GOT3 (cell line): Measurements from ENCODE around the gene ABITRAM.
"Not testable (repeated sequence)": the region's sequence is repeated elsewhere in the genome, so short reads cannot be mapped to it uniquely, and the experiment has no call there.

Experiments used
- DNase-seq: peaks from one replicate; lab custom pipeline; 2025; ENCODE audit warnings: mixed read lengths; lab: John Stamatoyannopoulos, UW

Gene ABITRAM, protein sequence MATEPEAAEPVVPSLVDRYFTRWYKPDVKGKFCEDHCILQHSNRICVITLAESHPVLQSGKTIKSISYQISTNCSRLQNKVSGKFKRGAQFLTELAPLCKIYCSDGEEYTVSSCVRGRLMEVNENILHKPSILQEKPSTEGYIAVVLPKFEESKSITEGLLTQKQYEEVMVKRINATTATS

DNA sequence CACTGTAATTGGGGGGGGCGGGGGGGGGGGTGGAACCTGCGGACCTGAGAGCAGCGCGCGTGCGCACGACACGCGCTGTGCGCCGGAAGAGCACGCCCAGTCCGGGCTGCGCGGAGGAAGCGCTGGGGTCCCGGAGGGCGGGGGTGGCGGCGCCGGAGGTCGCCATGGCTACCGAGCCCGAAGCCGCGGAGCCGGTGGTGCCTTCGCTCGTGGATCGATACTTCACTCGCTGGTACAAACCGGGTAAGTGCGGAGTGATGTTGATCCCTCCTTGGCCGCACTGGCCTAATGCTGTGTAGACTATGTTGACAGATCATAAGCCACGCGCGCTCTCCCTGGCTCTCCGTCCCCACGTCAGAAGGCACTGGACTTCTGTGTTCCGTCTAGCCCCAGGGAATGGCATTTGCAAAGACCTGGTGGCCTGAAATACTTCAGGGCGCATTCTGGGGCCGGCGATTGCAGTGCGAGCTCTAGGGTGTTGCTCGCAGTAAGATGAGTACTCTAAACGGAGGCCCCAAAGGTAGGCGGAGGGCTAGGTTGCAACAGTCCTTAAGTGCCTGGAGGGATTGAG, at the start of gene ABITRAM:
TSS of gene ABITRAM (plus strand) at position 78 of the 571 bp plus-strand sequence. CDS start at position 165, 87 bp downstream.
- peak; percentile 29 for DNase-seq

DNA sequence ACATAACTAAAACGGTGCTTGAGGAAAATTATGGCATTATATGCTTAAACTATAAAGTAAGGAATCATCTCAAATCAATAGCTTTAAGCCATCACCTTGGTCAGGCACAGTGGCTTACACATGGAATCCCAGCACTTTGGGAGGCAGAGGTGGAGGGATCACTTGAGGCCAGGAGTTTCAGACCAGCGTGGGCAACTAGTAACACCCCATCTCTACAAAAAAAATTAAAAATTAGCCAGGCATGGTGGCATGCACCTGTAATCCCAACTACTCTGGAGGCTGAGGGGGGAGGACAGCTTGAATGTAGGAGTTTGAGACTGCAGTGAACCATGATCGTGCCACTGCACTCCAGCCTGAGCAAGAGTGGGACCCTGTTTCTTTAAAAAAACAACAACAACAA, 49.5 kb upstream of the ABITRAM start:
- DNase-seq = no peak

DNA sequence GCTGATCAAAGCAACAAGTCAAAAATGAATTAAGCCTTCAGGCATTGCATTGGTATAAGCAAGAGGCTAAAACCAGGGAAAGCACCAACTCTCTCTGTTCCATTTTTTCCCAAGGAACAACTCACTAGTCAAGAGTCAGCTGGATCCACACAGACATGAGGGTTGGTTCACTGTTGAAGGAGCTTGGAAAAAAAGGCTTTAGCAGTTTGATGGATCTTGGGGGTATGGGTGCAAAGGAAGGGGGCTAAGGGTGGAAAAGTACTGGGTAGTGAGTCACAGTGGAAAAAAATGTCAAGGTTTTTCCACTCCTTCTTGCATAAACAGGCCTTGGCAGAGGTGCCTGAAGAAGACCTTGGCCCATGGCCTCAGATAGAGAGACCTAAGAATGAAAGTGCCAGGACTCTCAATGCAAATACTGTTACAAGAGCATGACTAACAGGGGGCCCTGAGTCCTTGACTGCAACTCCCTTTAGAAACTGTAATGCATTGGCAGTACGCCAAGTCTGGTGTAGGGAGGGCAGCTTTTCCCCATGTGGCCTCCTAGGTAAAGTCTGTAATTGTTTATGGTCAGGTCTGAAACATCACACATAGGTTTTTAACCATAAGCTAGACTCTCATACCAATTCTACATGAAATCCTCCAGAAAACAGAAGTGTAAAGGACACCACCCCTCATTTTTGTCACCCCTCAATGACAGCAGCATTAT, 48.4 kb upstream of the ABITRAM start:
- DNase-seq = no peak

DNA sequence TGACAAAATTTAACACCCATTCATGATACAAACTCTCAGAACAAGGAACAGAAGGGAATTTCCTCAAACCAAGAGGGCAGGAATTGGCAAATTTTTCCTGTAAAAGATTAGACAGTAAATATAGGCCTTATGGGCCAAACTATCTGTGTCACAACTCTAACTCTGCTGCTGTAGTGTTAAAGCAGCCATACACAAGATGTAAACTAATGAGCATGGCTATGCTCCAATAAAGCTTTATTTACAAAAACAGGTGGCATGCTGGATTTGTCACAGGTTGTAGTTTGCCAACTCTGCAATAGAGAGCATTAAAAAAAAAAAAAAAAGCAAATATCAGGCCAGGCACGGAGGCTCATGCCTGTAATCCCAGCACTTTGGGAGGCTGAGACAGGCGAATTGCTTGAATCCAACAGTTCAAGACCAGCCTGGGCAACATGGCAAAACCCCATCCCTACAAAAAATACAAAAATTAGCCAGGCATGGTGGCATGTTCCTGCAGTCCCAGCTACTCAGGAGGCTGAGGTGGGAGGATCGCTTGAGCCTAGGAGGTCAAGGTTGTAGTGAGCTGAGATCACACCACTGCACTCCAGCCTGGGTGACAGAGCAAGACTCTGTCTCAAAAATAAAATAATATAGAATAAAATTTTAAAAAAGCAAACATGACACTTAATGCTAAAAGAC, 47.5 kb upstream of the ABITRAM start:
- not testable (repeated sequence) for DNase-seq

DNA sequence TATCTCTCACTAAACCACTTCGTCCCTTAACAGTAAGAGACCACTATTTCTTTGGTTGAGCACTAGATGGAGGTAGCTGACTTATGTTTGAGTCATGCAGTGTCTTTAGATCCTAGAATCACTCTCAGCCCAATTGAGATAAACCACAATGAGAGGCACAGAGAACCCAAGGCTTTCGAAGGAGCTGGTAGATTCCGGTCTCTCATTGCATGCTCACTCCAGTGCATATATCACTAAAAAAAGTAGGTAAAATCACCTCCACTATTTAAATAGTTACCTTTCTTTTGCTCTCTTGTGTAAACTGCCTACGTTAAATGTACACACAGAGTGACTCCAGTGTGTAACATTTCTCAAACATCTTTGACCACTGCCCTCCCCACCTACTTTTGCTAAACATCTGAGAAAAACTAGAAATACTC, 44.5 kb upstream of the ABITRAM start:
- no peak for DNase-seq

DNA sequence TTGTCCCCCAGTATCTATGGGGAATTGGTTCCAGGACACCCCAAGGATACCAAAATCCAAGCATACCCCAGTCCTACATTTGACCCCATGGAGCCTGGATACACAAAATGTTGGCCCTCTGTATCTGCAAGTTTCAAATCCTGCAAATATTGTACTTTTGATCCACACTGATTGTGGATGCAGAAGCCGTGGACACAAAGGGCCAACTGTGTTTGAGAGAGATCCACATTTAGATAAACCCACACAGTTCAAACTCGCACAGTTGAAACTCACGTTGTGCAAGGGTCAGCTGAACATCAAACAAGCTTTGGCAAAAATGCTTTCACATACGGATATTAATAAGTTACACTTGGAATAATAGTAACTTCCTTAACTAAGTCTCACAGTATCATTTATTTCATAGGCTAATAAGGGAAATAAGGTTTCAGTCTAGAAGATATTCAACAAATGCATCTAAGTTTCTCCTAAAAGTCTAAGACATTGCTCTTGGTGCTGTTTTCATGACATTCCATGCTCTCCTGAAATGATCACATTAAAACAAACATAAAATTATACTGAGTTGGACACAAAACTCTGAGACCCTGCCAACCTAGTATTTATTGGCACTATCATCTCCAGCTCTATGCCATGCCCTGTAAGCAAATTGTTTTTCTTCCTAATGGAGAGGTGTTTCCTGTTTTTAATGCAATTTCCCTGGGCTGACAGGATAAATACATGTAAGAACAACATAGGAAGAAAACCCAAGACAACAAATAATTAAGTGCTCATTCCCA, 39.8 kb upstream of the ABITRAM start:
- DNase-seq = no peak

DNA sequence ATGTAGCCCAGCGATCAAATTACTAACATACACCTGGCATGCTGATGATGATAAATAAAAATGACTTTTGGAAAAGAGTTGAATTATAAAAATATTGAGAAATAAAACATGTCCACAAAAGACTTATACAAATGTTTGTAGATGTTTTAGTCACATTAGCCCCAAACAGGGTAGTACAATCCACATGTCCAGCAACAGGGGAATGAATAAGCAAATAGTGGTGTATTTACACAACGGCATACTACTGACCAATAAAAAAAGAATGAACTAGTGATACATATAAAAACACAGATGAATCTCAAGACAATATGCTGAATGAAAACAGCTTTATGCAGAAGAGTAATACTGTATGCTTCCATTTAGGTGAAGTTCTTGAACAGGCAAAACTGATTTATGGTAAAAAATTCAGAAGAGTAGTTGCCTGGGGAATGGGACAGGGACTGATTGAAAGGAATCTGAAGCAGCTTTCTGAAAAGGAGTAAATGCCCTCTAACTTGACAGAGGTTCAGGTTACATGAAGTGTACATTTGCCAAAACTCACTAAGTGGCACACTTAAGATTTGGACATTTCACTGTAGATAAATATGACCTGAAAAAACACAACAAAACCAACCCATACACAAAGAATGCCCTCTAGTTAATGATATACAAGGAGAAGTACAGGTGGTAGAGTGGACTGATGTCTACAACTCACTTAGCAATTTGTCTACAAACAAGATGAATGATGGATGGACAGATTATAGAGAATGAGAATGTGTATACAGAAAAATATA, 36.7 kb upstream of the ABITRAM start:
- DNase-seq = no peak

DNA sequence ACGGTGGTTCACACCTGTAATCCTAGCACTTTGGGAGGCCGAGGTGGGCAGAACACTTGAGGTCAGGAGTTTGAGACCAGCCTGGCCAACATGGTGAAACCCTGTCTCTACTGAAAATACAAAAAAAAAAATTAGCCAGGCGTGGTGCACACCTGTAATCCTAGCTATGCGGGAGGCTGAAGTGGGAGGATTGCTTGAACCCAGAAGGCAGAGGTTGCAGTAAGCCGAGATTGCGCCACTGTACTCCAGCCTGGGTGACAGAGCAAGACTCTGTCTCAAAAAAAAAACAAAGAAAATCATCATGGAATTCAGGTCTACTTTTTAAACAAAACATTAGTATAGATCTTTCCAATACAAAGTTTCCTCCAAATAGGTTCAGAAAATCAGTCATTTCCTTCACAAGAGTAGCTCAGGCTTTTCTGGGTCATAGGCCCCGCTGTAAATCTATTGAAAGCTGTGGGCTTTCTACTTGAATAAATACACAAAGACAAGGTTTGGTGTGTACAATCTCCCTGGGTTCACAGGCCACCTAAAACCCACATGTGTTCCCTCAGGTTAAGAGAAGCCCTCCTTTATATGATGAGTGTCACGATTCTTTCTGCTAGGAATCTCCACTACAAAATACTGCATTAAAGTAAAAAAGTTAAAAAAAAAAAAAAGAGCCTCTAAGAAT, 35.0 kb upstream of the ABITRAM start:
- DNase-seq = not testable (repeated sequence)

DNA sequence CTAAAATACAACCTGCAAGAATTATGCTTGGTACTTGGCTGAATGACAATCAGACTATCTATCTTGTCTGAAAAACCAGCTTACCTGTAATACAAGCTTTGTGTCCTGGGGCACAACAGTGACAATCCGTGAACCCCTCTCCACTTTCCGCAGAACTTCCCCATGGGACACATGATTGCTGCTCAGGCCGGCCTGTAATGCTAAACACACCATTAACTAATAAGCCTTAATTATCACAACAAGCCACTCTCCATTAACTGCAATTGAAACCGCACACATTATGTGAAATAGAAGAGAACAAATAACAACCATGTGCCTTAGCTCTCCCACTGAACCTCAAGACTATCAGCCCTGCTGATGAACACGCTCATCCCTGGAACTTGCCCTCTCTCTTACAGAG, 34.0 kb upstream of the ABITRAM start:
- DNase-seq = no peak

DNA sequence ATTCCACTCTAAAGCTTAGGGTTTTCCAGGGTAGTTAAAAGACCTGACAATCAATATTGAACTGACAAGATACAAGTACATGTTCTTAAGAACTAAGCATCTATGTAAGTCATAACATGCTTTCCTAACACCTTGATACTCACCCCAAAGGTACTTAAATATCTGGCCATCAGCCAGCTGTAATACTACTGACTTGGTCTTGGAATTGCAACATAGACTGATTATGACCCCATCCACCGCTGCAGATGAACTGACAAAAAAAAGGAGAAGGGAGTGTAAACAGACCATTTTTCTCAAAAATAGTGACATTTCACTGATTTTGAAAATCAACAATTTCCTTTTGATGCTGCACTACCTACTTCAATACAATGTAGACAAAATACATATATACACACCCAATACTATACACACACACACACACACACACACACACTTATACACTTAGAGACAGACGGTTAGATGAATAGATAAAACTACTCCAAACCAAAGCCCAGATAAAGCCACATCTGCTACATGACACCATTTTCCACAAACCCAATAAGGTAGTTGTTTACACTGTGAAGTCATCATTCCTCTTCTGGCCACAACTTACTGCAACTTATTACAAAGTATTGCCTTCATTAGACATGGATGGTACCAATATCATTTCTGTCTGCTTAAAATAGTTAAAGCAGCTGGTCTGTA, 30.6 kb upstream of the ABITRAM start:
- DNase-seq = no peak

DNA sequence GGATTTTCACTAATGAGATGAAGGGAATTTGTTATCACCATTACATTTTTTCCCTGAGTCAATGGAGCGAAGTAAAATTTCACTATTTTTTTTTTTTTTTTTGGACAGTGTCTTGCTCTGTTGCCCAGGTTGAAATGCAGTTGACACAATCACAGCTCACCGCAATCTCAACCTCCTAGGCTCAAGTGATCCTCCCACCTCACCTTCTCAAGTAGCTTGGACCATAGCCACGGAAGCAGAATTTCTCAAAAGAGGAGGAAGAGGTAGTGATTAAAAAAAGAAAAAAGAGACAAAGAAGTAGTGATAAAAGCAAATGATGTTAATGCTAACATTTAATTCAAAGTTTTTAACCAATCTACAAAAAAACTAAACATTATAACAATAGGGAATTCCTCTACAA, 30.0 kb upstream of the ABITRAM start:
- no peak for DNase-seq

DNA sequence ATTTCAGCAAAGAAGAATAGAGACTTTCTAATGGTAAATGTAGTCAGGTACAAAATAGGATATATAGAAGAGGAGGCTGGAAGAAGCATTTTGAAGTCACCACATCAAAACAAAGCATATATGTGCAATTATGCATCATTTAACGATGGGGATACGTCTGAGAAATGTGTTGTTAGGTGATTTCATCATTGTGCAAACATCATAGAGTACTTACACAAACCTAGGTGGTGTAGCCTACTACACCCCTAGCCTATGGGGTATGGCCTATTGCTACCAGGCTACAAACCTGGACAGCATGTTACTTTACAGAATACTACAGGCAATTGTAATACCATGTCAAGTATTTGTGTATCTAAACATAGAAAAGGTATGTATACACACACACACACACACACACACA, 28.7 kb upstream of the ABITRAM start:
- DNase-seq = no peak

DNA sequence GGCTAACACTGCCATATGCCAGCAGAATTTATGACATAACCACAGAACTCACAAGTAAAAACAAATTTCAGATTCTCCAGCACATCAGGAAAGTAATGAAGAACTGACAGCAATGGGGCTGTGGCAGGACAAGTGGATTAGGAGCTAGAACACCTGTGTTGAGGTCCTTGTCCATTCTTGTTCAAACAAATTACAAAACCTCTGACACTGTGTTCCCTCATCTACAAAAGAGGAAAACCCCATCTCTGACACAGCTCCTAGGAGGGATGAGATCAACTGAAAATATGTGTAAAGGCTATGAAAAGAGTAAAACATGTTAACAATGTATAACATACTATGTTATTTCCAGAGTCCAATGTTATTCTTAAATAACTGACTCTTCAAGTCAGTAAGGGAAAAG, 23.8 kb upstream of the ABITRAM start:
- DNase-seq = no peak

DNA sequence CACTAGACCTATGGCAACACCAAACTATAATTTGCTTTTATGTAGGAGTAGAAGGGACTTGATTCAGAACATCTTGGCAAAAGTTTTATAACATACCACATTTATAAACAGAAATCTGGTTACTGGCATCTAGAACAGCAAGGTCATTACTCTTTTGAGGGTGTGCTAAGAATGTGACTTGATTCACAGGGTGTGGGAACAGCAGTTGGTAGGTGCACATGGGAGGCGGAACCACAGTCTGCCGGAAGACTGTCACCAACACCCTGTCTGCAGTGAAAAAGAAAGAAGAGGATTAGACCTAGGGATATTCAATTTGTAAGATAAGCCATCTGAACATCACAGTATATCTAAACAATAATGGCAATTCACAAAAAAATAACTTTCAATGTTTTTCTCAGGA, 23.3 kb upstream of the ABITRAM start:
- DNase-seq = no peak

DNA sequence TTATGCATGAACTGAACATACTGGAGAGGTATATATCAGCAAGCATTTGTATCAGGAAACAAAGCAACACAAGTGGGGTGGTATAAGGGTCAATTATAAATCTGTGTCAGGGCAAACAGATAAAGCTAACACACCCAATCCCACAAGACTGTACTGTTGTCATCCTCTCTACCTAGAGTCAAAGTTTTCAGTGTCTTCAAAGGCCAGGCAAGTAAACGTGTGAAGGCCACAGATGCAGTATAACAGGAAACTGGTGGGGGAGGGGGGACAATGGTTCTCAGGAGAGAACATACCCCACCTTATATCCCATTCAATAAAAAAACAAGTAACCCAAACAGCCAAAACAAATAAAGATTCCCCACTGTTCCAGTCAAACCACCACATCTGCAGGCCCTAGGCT, 22.4 kb upstream of the ABITRAM start:
- DNase-seq = no peak

DNA sequence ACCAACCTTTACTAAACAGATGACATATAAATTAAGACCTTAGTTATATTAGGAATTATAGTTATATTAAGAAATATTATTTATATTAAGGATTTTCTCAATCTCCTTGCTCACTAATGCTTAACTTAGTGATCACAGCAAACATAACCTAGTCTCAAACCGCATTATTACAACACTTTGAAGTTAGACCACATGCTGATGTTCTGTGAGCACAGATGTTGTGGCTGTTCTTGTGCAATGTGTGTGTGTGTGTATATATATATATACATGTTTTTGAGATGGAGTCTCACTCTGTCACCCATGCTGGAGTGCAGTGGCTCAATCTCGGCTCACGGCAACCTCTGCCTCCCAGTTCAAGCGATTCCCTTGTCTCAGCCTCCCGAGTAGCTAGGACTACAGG, 20.8 kb upstream of the ABITRAM start:
- DNase-seq = no peak

DNA sequence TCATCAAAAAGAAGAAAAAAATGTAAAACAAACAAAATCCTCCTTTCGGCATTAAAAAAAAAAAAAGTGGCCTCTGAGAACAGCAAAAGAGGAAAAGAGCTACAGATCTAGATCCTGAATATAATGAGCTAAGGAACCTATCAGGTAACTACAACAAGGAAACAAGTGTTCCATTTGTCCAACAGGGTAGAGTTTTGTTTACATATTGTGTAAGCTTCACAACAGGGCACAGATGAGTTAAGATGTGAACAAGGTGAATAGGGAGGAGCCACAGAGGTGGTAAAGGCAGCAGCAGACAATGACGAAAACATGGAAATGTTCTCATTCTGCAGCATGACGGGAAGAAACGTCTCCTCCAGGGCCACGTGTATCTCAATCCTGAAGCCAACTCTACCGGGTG, 14.7 kb upstream of the ABITRAM start:
- DNase-seq = no peak

DNA sequence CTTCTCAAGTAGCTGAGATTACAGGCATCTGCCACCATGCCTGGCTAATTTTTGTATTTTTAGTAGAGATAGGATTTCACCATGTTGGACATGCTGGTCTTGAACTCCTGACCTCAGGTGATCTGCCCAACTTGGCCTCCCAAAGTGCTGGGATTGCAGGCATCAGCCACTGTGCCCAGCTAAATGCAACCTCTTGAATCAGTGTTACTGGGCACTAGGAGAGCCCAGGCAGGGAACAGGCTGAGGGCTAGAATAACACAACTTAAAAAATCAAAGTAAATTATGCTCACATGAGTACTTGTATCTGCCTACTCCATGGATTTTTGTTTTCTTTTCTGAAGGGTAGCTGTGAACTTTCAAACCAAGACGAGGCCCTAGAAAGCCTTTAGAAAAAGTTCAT, 13.8 kb upstream of the ABITRAM start:
- DNase-seq = not testable (repeated sequence)

DNA sequence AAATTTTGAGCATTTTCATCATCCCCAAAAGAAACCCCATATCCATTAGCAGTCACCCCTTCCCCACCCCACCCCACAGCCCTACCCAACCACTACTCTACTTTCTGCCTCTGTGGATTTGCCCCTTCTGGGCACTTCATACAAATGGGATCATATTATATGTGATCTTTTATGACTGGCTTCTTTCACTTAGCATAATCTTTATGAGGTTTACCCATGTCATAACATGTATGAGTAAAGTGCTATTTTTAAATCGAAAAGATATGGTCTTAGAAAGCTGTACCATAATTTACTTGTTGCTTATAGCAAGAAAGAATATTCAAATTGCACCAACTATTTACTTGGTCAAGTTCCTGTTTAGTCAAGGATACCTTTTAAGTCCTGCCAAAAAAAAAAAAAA, 13.0 kb upstream of the ABITRAM start:
- DNase-seq = no peak

DNA sequence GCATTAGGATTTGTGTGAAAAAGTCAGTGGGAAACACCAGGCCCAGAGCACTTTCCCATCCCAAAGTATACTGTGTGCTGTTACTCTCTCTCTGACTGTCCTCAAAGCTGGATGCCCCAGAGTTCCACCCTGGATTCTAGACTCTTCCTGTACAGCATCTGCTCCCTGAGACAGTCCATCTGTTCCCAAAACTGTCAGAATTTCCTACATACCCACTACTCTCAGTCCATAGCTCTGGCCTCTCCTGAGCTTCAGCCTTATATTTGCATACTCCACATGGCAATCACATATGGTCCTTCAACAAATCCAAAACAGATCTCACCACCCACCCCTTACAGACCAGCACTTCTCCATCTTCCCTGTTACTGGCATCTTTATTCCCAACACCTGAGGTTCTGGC, 9.7 kb upstream of the ABITRAM start:
- no peak for DNase-seq
